ENCODE data around the gene KRTAP1-1. TPM values are rescaled to one million over a fixed set of nuclear protein-coding genes. Genes with fewer than 3 reads are reported as not detected.
A peak's percentile ranks its signal among the peaks of the same experiment; 100 is the strongest.

Gene KRTAP1-1
- total and polyA plus RNA-seq, 2 experiments from 2014 or later: not detected

- Histone ChIP-seq H3K4me3 (no peak overlapping the region), H3K79me2 (replicated peaks; ENCODE audit: insufficient read depth) (no peaks in the 10 kb centered on the region), H3K9me2 (ENCODE audit: insufficient read depth) (no peaks in the 10 kb centered on the region; the same call in 1 of the 2 replicates), H3K27me3 (ENCODE audit: insufficient read depth) (no peaks in the 10 kb centered on the region), H4K20me1 (replicated peaks; ENCODE audit: insufficient read depth) (no peaks in the 10 kb centered on the region), H3K4me1 (ENCODE audit: insufficient read depth) (peaks cover 14% of the 10 kb centered on the region), H3F3A (replicated peaks; ENCODE audit: low read depth) (no peaks in the 10 kb centered on the region), H3K27ac (ENCODE audit: low read depth) (no peak overlapping the region), H3K4me2 (peak overlapping the region; percentile 27; the same call in 1 of the 2 replicates), H3K36me3 (ENCODE audit: insufficient read depth) (no peaks in the 10 kb centered on the region), H2AFZ (no peak overlapping the region)
- DNase-seq (ENCODE audit: low spot score) (peak; percentile 35), ATAC-seq (no peak)
- peaks cover 10% of the 10 kb centered on the region; the same call in 2 of the 3 replicates for H3K4me1 Mint-ChIP-seq
- no peaks in the 10 kb centered on the region for H3K9me3 Mint-ChIP-seq
- TF ChIP-seq JUNB (IDR thresholded peaks at IDR 0.05; ENCODE audit: unreplicated experiment) (no peak), NANOG (IDR thresholded peaks at IDR 0.05; ENCODE audit: borderline replicate concordance) (peak; percentile 60; the same call in 1 of the 2 replicates), ZNF331 (CRISPR knock-in tag; IDR thresholded peaks at IDR 0.05; ENCODE audit: low read depth) (no peak)
- TF ChIP-seq, protein P1, sequence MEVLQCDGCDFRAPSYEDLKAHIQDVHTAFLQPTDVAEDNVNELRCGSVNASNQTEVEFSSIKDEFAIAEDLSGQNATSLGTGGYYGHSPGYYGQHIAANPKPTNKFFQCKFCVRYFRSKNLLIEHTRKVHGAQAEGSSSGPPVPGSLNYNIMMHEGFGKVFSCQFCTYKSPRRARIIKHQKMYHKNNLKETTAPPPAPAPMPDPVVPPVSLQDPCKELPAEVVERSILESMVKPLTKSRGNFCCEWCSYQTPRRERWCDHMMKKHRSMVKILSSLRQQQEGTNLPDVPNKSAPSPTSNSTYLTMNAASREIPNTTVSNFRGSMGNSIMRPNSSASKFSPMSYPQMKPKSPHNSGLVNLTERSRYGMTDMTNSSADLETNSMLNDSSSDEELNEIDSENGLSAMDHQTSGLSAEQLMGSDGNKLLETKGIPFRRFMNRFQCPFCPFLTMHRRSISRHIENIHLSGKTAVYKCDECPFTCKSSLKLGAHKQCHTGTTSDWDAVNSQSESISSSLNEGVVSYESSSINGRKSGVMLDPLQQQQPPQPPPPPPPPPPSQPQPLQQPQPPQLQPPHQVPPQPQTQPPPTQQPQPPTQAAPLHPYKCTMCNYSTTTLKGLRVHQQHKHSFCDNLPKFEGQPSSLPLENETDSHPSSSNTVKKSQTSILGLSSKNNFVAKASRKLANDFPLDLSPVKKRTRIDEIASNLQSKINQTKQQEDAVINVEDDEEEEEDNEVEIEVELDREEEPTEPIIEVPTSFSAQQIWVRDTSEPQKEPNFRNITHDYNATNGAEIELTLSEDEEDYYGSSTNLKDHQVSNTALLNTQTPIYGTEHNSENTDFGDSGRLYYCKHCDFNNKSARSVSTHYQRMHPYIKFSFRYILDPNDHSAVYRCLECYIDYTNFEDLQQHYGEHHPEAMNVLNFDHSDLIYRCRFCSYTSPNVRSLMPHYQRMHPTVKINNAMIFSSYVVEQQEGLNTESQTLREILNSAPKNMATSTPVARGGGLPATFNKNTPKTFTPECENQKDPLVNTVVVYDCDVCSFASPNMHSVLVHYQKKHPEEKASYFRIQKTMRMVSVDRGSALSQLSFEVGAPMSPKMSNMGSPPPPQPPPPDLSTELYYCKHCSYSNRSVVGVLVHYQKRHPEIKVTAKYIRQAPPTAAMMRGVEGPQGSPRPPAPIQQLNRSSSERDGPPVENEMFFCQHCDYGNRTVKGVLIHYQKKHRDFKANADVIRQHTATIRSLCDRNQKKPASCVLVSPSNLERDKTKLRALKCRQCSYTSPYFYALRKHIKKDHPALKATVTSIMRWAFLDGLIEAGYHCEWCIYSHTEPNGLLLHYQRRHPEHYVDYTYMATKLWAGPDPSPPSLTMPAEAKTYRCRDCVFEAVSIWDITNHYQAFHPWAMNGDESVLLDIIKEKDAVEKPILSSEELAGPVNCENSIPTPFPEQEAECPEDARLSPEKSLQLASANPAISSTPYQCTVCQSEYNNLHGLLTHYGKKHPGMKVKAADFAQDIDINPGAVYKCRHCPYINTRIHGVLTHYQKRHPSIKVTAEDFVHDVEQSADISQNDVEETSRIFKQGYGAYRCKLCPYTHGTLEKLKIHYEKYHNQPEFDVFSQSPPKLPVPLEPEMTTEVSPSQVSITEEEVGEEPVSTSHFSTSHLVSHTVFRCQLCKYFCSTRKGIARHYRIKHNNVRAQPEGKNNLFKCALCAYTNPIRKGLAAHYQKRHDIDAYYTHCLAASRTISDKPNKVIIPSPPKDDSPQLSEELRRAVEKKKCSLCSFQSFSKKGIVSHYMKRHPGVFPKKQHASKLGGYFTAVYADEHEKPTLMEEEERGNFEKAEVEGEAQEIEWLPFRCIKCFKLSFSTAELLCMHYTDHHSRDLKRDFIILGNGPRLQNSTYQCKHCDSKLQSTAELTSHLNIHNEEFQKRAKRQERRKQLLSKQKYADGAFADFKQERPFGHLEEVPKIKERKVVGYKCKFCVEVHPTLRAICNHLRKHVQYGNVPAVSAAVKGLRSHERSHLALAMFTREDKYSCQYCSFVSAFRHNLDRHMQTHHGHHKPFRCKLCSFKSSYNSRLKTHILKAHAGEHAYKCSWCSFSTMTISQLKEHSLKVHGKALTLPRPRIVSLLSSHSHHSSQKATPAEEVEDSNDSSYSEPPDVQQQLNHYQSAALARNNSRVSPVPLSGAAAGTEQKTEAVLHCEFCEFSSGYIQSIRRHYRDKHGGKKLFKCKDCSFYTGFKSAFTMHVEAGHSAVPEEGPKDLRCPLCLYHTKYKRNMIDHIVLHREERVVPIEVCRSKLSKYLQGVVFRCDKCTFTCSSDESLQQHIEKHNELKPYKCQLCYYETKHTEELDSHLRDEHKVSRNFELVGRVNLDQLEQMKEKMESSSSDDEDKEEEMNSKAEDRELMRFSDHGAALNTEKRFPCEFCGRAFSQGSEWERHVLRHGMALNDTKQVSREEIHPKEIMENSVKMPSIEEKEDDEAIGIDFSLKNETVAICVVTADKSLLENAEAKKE (CRISPR knock-in tag; IDR thresholded peaks at IDR 0.05): no peak
- no peak overlapping the region for H3K27ac Mint-ChIP-seq
- peaks cover 1% of the 10 kb centered on the region for H3K27me3 Mint-ChIP-seq (ENCODE audit: insufficient read depth, low read depth, poor library complexity)
- no peak overlapping the region for H3K4me3 Mint-ChIP-seq
- H3K36me3 Mint-ChIP-seq (ENCODE audit: low read depth): no peaks in the 10 kb centered on the region
Measured at GRCh38 chr17:41009301-41009760, 31.9 kb downstream of the KRTAP1-1 start.

DNA sequence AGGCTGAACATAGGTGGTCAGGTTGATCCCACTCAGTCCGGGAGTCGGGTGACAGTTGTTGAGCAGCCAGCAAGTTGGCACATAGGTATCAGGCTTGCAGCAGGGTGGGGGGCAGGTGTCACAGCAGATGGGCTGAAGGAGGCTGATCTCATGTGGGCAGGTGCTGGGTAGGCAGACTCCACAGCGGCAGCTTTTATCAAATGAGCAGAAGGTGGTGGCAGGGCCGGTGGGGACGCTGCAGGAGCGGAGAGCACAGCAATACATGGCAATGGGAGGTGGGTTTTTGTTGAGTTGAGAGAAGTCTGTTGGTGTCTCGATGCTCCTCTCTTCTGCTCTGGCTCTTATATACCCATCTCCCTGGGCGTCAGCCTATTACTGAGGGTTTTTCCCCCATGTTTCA, 32.4 kb downstream of the KRTAP1-1 start, which contains the start of gene KRTAP3-1:
Gene KRTAP3-1 (minus strand): TSS at position 318 of the 400 bp plus-strand sequence. CDS start 54 bp downstream, at position 264.
- Histone ChIP-seq H3K27me3 (ENCODE audit: insufficient read depth) (no peaks in the 10 kb centered on the region), H3K4me1 (ENCODE audit: insufficient read depth) (peaks cover 14% of the 10 kb centered on the region), H3K36me3 (ENCODE audit: insufficient read depth) (no peaks in the 10 kb centered on the region), H3F3A (replicated peaks; ENCODE audit: low read depth) (no peaks in the 10 kb centered on the region), H3K9me2 (ENCODE audit: insufficient read depth) (no peaks in the 10 kb centered on the region; the same call in 1 of the 2 replicates), H2AFZ (no peak within 1 kb of the TSS), H3K79me2 (replicated peaks; ENCODE audit: insufficient read depth) (no peaks in the 10 kb centered on the region), H4K20me1 (replicated peaks; ENCODE audit: insufficient read depth) (no peaks in the 10 kb centered on the region), H3K4me3 (no peak within 1 kb of the TSS), H3K4me2 (peak within 1 kb of the TSS; percentile 27; the same call in 1 of the 2 replicates), H3K27ac (ENCODE audit: low read depth) (no peak within 1 kb of the TSS)
- no peak within 1 kb of the TSS for H3K27ac Mint-ChIP-seq
- H3K4me1 Mint-ChIP-seq: peaks cover 10% of the 10 kb centered on the region; the same call in 2 of the 3 replicates
- no peaks in the 10 kb centered on the region for H3K9me3 Mint-ChIP-seq
- ATAC-seq: peak; percentile 34; the same call in 2 of the 3 replicates
- DNase-seq (ENCODE audit: low spot score): no peak
- H3K36me3 Mint-ChIP-seq (ENCODE audit: low read depth): no peaks in the 10 kb centered on the region
- H3K27me3 Mint-ChIP-seq (ENCODE audit: insufficient read depth, low read depth, poor library complexity): peaks cover 1% of the 10 kb centered on the region
- no peak within 1 kb of the TSS for H3K4me3 Mint-ChIP-seq
- TF ChIP-seq ZNF331 (CRISPR knock-in tag; IDR thresholded peaks at IDR 0.05; ENCODE audit: low read depth) (no peak), CTCF (conservative IDR thresholded peaks at IDR 0.05; ENCODE audit: low read depth in 2 of 2) (no peak), POLR2AphosphoS5 (IDR thresholded peaks at IDR 0.05; ENCODE audit: low read depth) (no peak), EZH2phosphoT487 (IDR thresholded peaks at IDR 0.05; ENCODE audit: unreplicated experiment) (no peak)
- TF ChIP-seq, protein P2, sequence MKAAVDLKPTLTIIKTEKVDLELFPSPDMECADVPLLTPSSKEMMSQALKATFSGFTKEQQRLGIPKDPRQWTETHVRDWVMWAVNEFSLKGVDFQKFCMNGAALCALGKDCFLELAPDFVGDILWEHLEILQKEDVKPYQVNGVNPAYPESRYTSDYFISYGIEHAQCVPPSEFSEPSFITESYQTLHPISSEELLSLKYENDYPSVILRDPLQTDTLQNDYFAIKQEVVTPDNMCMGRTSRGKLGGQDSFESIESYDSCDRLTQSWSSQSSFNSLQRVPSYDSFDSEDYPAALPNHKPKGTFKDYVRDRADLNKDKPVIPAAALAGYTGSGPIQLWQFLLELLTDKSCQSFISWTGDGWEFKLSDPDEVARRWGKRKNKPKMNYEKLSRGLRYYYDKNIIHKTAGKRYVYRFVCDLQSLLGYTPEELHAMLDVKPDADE (IDR thresholded peaks at IDR 0.05): no peak
- TF ChIP-seq, protein P3, sequence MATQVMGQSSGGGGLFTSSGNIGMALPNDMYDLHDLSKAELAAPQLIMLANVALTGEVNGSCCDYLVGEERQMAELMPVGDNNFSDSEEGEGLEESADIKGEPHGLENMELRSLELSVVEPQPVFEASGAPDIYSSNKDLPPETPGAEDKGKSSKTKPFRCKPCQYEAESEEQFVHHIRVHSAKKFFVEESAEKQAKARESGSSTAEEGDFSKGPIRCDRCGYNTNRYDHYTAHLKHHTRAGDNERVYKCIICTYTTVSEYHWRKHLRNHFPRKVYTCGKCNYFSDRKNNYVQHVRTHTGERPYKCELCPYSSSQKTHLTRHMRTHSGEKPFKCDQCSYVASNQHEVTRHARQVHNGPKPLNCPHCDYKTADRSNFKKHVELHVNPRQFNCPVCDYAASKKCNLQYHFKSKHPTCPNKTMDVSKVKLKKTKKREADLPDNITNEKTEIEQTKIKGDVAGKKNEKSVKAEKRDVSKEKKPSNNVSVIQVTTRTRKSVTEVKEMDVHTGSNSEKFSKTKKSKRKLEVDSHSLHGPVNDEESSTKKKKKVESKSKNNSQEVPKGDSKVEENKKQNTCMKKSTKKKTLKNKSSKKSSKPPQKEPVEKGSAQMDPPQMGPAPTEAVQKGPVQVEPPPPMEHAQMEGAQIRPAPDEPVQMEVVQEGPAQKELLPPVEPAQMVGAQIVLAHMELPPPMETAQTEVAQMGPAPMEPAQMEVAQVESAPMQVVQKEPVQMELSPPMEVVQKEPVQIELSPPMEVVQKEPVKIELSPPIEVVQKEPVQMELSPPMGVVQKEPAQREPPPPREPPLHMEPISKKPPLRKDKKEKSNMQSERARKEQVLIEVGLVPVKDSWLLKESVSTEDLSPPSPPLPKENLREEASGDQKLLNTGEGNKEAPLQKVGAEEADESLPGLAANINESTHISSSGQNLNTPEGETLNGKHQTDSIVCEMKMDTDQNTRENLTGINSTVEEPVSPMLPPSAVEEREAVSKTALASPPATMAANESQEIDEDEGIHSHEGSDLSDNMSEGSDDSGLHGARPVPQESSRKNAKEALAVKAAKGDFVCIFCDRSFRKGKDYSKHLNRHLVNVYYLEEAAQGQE (IDR thresholded peaks at IDR 0.05; ENCODE audit: unreplicated experiment): no peak

All from GM23338 (cell line).